ENCODE results near the gene PCBP3.
"Not testable (repeated sequence)": the region's sequence is repeated elsewhere in the genome, so short reads cannot be mapped to it uniquely, and the experiment has no call there.

Gene PCBP3

DNA sequence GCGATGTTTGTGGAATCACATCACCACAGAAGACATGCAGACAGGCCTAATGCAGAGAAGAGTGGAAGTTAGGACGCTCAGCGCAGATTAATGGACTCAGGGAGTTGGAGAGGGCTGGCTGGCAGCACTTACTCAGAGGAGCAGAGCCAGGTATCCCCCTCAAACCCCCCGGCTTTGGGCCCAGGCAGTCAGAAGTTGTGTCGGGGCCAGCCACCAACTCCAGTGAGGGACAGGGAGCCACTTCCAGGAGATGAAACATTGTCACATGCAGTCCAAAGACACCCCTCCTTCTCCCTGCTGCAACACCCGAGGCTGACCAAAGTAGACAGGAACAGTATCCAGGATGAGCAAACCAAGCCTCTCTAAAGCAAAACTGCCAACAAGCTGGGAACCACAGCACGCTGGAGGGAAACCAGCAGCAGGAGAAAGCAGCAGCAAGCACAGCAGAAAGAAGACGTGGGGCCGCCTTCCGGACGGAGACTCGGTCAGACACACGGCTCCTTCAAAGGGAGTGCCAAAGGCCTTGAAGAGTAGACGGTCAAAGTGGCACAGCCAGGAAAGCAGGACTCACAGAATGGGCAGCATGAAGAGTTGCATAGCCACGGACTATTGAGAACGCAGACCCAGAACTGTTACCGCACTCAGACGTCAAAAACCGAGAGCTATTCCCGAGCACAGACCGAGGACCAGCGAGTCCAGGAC is 149.3 kb downstream of the PCBP3 start:
- no peak for DNase-seq

- no peak for DNase-seq
Measured at GRCh38 chr21:45794027-45794426, 150.5 kb downstream of the PCBP3 start.

GRCh38 chr21:45796003-45796402 is 152.5 kb downstream of the PCBP3 start:
- DNase-seq = no peak

DNA sequence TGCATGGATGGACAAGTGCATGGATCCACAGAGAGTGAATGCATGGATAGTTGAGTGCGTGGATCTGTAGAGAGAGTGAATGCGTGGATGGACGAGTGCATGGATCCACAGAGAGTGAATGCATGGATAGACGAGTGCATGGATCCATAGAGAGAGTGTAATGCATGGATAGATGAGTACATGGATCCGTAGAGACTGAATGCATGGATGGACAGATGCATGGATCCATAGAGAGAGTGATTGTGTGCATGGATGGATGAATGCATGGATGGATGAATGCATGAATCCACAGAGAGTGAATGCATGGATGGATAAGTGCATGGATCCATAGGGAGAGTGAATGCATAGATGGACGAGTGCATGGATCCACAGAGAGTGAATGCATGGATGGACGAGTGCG is 153.8 kb downstream of the PCBP3 start:
- no peak for DNase-seq

GRCh38 chr21:45799765-45800338 is 156.3 kb downstream of the PCBP3 start:
- no peak for DNase-seq

GRCh38 chr21:45800339-45801080 is 157.0 kb downstream of the PCBP3 start:
- DNase-seq = no peak

DNA sequence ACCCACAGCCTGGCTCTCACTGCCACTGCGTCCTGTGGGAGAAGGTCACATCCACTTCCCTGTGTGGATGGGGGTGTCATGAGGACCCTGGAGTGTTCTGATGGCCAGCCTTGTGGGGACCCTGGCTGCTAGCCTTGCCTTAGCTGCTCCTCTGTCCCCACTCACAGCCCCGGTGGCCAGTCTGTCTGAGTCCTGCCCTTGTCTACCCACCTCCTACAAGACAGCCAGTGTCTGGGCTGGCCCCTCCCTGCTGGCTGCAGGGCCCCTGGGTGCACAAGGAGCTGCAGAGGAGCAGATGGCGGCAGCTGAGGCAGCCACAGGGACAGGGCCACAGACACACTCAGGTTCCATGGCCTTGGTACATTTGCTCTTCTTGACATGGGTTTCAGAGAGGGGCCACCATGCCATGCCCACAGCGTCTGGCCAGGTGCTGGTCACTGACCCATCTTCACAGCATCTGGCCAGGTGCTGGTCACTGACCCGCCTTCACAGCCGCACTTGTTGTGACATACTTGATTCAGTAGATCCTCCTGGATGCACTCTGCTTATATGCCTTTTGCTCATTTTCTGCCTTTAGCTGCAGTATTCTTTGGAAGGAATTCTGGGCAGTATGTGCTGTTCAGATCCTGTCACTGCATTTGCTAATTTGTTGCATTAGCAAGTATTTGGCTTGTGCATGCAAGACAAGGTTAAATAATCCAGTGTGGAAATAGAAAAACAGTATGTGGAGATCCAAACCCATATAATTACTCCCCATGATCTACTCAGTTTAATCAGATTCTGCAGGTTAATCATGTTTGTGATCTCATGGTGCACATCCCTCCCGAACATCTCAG is 157.8 kb downstream of the PCBP3 start:
- DNase-seq = no peak

DNA sequence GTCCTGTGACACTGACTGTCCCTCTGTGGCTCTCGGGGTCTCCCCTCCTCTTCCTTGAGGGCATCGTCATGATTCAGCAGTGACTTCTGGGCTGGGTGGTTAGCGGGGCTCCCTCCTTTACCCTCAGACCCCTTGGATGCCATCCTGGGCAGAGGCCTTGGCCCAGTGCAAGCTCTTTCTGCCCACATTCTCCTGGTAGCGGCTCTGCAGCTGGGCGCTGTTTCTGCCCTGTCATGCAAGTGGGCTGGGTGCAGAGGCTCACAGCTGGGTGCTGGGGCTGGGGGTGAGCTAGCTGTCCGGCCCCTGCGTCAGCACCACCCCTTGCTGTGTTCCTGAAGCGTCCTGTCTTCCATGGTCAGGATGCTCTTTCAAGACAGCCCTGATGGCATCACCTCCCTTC is 158.5 kb downstream of the PCBP3 start:
- DNase-seq = no peak

- DNase-seq = no peak
Measured at GRCh38 chr21:45802425-45802824, 158.9 kb downstream of the PCBP3 start.

GRCh38 chr21:45802956-45803617 is 159.6 kb downstream of the PCBP3 start:
- no peak for DNase-seq

- no peak for DNase-seq
Measured at GRCh38 chr21:45803618-45804340, 160.3 kb downstream of the PCBP3 start.

DNA sequence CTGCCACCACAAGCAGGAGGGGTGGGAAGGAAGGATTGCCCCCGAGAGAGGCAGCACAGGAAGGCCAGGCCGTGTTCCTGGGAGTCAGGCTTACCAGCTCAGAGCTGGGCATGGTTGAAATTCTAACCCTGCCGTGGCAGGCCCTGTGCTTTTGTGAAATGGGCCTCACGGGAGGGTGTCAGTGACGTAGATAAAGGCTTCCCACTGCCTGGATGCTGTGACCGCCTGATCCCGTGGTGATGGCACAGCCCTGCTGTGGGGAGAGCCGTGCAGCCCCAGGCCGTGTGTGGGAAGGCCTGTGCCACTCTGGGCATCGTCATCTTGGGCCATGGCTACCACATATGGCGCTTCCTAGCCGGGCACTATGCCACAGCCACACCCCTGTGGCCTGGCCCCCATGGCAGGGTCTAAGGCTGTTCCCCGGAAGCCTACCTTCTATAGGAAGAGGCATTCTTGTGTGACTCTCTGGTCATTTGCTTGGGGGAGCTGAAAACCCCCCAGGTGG is 161.3 kb downstream of the PCBP3 start:
- no peak for DNase-seq

DNA sequence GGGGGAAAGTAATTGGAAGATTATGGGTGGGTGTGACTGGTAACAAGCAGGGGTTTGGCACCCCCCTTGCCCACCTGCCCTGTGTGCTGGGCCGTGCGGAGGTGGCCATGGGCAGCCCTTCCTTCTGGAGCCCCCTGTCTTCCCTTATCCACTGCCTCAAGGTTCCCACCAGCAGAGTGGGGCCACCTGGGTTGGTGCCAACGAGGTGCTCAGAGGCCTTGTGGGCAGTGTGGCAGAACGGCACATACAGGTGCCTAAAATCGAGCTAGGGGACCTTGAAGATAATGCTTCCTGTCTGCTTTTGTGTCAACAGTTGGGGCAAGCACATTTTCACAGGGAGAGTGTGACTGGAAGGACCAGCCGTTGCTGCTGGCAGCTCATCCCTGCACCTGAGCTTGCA is 161.8 kb downstream of the PCBP3 start:
- DNase-seq = no peak

- no peak for DNase-seq
Measured at GRCh38 chr21:45806042-45806441, 162.5 kb downstream of the PCBP3 start.

DNA sequence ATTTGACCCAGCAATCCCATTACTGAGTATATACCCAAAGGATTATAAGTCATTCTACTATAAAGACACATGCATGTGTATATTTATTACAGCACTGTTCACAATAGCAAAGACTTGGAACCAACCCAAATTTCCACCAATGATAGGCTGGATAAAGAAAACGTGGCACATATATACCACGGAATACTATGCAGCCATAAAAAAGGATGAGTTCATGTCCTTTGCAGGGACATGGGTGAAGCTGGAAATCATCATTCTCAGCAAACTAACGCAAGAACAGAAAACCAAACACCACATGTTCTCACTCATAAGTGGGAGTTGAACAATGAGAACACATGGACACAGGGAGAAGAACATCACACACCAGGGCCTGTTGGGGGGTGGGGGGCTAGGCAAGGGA is 165.1 kb downstream of the PCBP3 start:
- not testable (repeated sequence) for DNase-seq

- DNase-seq = no peak
Measured at GRCh38 chr21:45809421-45809820, 165.9 kb downstream of the PCBP3 start.

- DNase-seq = no peak
Measured at GRCh38 chr21:45811136-45811535, 167.6 kb downstream of the PCBP3 start.

DNA sequence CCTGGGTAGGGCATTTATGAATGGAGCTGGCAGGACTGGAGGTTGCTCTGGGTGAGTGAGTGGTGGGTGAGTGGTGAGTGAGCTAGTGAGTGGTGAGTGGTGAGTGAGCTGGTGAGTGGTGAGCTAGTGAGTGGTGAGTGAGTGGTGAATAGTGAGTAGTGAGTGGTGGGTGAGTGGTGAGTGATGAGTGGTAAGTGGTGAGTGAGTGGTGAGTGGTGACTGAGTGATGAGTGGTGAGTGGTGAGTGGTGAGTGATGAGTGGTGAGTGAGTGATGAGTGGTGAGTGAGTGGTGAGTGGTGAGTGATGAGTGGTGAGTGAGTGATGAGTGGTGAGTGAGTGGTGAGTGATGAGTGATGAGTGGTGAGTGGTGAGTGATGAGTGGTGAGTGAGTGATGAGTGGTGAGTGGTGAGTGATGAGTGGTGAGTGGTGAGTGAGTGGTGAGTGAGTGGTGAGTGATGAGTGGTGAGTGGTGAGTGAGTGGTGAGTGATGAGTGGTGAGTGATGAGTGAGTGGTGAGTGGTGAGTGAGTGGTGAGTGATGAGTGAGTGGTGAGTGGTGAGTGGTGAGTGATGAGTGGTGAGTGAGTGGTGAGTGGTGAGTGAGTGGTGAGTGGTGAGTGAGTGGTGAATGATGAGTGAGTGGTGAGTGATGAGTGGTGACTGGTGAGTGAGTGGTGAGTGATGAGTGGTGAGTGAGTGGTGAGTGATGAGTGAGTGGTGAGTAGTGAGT is 170.8 kb downstream of the PCBP3 start:
- peak in 1 of 2 donors; percentile 6 for DNase-seq

- DNase-seq = not testable (repeated sequence)
Measured at GRCh38 chr21:45815781-45816180, 172.3 kb downstream of the PCBP3 start.

GRCh38 chr21:45816794-45817193 is 173.3 kb downstream of the PCBP3 start:
- DNase-seq = no peak

DNA sequence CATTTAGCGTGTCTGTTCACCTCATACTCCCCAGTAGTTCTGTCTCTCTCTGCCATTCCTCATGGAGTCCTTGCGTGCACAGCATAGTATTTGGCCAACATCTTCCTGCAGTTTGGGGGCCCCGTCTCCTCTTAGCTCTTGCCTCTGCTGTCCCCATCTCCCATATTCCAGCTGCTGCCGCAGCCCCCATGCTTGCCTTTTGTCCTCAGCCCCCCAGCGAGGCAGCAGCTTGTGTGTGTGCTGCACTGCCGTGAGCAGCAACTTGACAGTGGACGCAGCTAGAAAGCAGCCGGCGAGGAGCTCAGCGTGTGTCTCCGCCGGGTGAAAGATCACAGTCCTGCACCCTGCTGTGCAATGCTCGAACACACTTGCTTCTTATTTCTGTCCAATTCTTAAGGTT is 173.8 kb downstream of the PCBP3 start:
- DNase-seq = no peak
